ENCODE data around the gene LGALS7B.
"Not testable (repeated sequence)": the region's sequence is repeated elsewhere in the genome, so short reads cannot be mapped to it uniquely, and the experiment has no call there.

The LGALS7B gene

GRCh38 chr19:38788478-38789243 lies at the start of gene LGALS7B:
TSS of gene LGALS7B (plus strand) at chr19:38789200. CDS start at chr19:38789227, 27 bp downstream.
- no peak for DNase-seq

- DNase-seq = no peak
Observed at GRCh38 chr19:38739440-38740256, 49.4 kb upstream of the LGALS7B start.

GRCh38 chr19:38740257-38740592 lies 48.8 kb upstream of the LGALS7B start:
- no peak for DNase-seq

- no peak for DNase-seq
Observed at GRCh38 chr19:38740932-38741331, 48.1 kb upstream of the LGALS7B start.

GRCh38 chr19:38741670-38742069 lies 47.3 kb upstream of the LGALS7B start:
- DNase-seq = no peak

- DNase-seq = no peak
Observed at GRCh38 chr19:38742296-38742695, 46.7 kb upstream of the LGALS7B start.

GRCh38 chr19:38742906-38743305 lies 46.1 kb upstream of the LGALS7B start:
- DNase-seq = no peak

- DNase-seq = no peak
Observed at GRCh38 chr19:38743394-38744297, 45.4 kb upstream of the LGALS7B start.

GRCh38 chr19:38744298-38744681 lies 44.7 kb upstream of the LGALS7B start, which contains the start of gene CAPN12:
TSS of gene CAPN12 (minus strand) at chr19:38744474. CDS start at chr19:38744165, 309 bp downstream.
- no peak for DNase-seq

- DNase-seq = no peak
Observed at GRCh38 chr19:38744874-38745273, 44.1 kb upstream of the LGALS7B start.

GRCh38 chr19:38745316-38745715 lies 43.7 kb upstream of the LGALS7B start:
- DNase-seq = no peak

- not testable (repeated sequence) for DNase-seq
Observed at GRCh38 chr19:38753783-38754182, 35.2 kb upstream of the LGALS7B start.

- DNase-seq = not testable (repeated sequence)
Observed at GRCh38 chr19:38754196-38754595, 34.8 kb upstream of the LGALS7B start.

- DNase-seq = no peak
Observed at GRCh38 chr19:38759590-38760003, 29.4 kb upstream of the LGALS7B start.

GRCh38 chr19:38760805-38761517 lies 28.0 kb upstream of the LGALS7B start:
- not testable (repeated sequence) for DNase-seq

GRCh38 chr19:38761884-38762389 lies 27.1 kb upstream of the LGALS7B start:
- not testable (repeated sequence) for DNase-seq

- no peak for DNase-seq
Observed at GRCh38 chr19:38763795-38764220, 25.2 kb upstream of the LGALS7B start.

- no peak for DNase-seq
Observed at GRCh38 chr19:38765214-38765613, 23.8 kb upstream of the LGALS7B start.

GRCh38 chr19:38766276-38767047 lies 22.5 kb upstream of the LGALS7B start:
- DNase-seq = no peak

- no peak for DNase-seq
Observed at GRCh38 chr19:38769635-38770211, 19.3 kb upstream of the LGALS7B start.
